Vagina (tissue), 2 donors: Measurements from ENCODE around the gene MGME1. TPM values are rescaled to one million over a fixed set of nuclear protein-coding genes. Genes with fewer than 3 reads are reported as not detected.

Source experiments
- DNase-seq, 2 donors: peaks; one replicate each; pipeline ENCODE4 v3.0.0-alpha.2; 2017; ENCODE audit errors: extremely low spot score in 2 of 2
- H3K27ac ChIP-seq: fragments of 200-600 bp; sonication (generic); one replicate; pipeline ENCODE4 v1.5.1; 2019
- H3K27me3 ChIP-seq: fragments of 200-600 bp; sonication (generic); one replicate; pipeline ENCODE4 v1.5.1; 2019
- H3K36me3 ChIP-seq, 2 donors: fragments of 200-600 bp; sonication (generic); one replicate each; pipeline ENCODE4 v1.5.1; 2017 to 2019
- H3K4me1 ChIP-seq: fragments of 200-600 bp; sonication (generic); one replicate; pipeline ENCODE4 v1.5.1; 2019
- H3K4me3 ChIP-seq, 2 donors: fragments of 200-600 bp; sonication (generic); 1 replicate in 1 of 2; 2 replicates in 1 of 2; pipeline ENCODE4 v1.5.1; 2016 to 2019
- H3K9me3 ChIP-seq: fragments of 200-600 bp; sonication (generic); one replicate; pipeline ENCODE4 v1.5.1; 2019
- POLR2A ChIP-seq, 2 donors: fragments of 450-650 bp; IDR thresholded peaks; one replicate each; pipeline ENCODE4 v1.6.1; 2017; ENCODE audit warnings: antibody characterized with exemption in 2 of 2, mild to moderate bottlenecking in 2 of 2, moderate library complexity in 2 of 2
- POLR2AphosphoS5 ChIP-seq, 2 donors: sonication (generic); formaldehyde crosslinking; IDR thresholded peaks; one replicate each; pipeline ENCODE4 v1.9.0; 2017; ENCODE audit warnings: antibody characterized with exemption in 2 of 2, mild to moderate bottlenecking in 2 of 2, low read depth in 1 of 2; ENCODE audit not compliant: insufficient read depth in 1 of 2
- intact Hi-C: fragments of 100-400 bp; cut with DNase I; formaldehyde crosslinking; loops from one replicate; pipeline ENCODE4 v1.15.1; 2023
- total RNA-seq: library from RNA; depleted of rRNA; stranded (reverse); fragments of >200 nt; gene quantifications from one replicate; pipeline ENCODE4 v1.2.3, GENCODE V29; 2016
- TF ChIP-seq, protein P1 (sequence below), 3 experiments: fragments of 450-650 bp in 2 of 3; fragments of 200-600 bp in 1 of 3; sonication (generic) in 1 of 3; IDR thresholded peaks; one replicate each; pipeline ENCODE4 v1.5.1; 2017 to 2019; ENCODE audit warnings: antibody characterized with exemption in 3 of 3, mild to moderate bottlenecking in 2 of 3, moderate library complexity in 2 of 3

The MGME1 gene
- total RNA-seq, 1 donor from 2014 or later, result 8.6 TPM

DNA sequence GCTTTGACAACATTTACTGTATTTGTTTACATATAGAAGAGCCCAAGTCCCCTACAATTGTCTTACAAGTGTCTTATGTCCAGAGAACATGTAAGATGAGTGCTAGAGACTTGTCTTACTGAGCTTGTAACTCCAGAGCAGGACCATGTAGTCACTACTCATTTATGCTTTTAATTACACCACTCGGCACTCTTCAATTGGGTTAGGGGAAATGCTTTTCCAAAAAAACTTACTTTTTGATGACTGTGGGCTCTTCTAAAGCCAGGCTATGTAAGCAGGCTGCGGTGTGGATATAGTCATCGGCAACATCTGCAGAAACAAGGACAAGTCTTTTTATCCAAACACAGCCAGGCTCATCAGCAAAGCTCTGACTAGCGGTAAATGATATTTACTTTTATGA, 18.9 kb upstream of the MGME1 start:
- peaks cover 0 to 94% of the 10 kb centered on the region in 2 donors for H3K36me3 ChIP-seq
- DNase-seq, result no peak
- H3K4me3 ChIP-seq, result no peak overlapping the region
- H3K27ac ChIP-seq, result no peak overlapping the region
- H3K4me1 ChIP-seq, result peaks cover 4% of the 10 kb centered on the region
- no peaks in the 10 kb centered on the region for H3K27me3 ChIP-seq
- intact Hi-C loops, result no loop called here
- no peaks in the 10 kb centered on the region for H3K9me3 ChIP-seq
- TF ChIP-seq, protein P1, sequence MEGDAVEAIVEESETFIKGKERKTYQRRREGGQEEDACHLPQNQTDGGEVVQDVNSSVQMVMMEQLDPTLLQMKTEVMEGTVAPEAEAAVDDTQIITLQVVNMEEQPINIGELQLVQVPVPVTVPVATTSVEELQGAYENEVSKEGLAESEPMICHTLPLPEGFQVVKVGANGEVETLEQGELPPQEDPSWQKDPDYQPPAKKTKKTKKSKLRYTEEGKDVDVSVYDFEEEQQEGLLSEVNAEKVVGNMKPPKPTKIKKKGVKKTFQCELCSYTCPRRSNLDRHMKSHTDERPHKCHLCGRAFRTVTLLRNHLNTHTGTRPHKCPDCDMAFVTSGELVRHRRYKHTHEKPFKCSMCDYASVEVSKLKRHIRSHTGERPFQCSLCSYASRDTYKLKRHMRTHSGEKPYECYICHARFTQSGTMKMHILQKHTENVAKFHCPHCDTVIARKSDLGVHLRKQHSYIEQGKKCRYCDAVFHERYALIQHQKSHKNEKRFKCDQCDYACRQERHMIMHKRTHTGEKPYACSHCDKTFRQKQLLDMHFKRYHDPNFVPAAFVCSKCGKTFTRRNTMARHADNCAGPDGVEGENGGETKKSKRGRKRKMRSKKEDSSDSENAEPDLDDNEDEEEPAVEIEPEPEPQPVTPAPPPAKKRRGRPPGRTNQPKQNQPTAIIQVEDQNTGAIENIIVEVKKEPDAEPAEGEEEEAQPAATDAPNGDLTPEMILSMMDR (IDR thresholded peaks at IDR 0.05), result no peak
- TF ChIP-seq POLR2A (IDR thresholded peaks at IDR 0.05) (no peak), POLR2AphosphoS5 (IDR thresholded peaks at IDR 0.05; ENCODE audit: insufficient read depth in 1 of 2, low read depth in 1 of 2) (no peak)

DNA sequence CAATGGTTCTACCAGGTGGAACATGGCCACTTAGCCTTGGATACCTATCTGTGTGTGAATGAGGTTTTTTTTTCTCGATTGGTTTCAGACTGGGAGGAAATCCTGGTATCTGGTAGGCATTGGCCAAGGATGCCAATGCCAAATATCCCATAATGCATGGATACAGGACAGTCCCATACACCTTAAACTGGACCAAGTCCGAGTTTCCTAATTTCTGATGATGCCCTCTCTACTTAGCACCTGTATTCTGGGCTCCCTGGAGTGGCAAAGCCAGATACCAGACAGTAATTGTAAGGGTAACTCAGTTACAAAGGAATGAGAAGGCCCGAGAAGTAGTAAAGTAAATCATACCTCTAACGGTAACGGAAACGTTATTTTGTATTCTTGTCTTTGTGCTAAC, 18.1 kb upstream of the MGME1 start:
- Histone ChIP-seq H3K36me3 (peaks cover 0 to 91% of the 10 kb centered on the region in 2 donors), H3K4me1 (peaks cover 4% of the 10 kb centered on the region), H3K27ac (no peak overlapping the region), H3K9me3 (no peaks in the 10 kb centered on the region), H3K4me3 (no peak overlapping the region), H3K27me3 (no peaks in the 10 kb centered on the region)
- TF ChIP-seq POLR2A (IDR thresholded peaks at IDR 0.05), result no peak
- TF ChIP-seq, protein P1 (IDR thresholded peaks at IDR 0.05), result no peak
- no peak for TF ChIP-seq POLR2AphosphoS5 (IDR thresholded peaks at IDR 0.05; ENCODE audit: insufficient read depth in 1 of 2, low read depth in 1 of 2)
- no peak for DNase-seq
- intact Hi-C loops, result no loop called here

DNA sequence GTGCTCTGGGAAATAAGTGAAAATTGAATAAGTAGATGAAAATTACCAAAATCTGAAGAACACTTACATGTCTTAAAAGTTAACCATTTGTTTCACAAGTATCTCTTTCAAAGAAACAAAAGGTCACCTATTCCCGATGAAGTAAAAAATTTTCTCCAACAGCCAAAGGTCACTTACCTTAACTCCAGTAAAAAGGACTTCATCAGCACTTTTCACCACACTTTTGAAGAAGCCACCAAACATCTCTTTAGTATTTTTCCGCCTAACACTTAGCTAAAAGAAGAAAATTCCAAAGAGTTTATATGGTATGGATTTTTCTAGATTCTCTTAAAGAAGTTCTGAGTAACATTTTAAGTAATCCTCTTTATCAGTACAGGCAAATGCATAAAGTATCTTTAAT, 17.5 kb upstream of the MGME1 start:
- Histone ChIP-seq H3K27ac (no peak overlapping the region), H3K9me3 (no peaks in the 10 kb centered on the region), H3K36me3 (peaks cover 0 to 85% of the 10 kb centered on the region in 2 donors), H3K4me3 (no peak overlapping the region), H3K27me3 (no peaks in the 10 kb centered on the region), H3K4me1 (peaks cover 4% of the 10 kb centered on the region)
- intact Hi-C loops, result no loop called here
- TF ChIP-seq, protein P1 (IDR thresholded peaks at IDR 0.05), result no peak
- TF ChIP-seq POLR2A (IDR thresholded peaks at IDR 0.05) (no peak), POLR2AphosphoS5 (IDR thresholded peaks at IDR 0.05; ENCODE audit: insufficient read depth in 1 of 2, low read depth in 1 of 2) (no peak)
- DNase-seq, result no peak

DNA sequence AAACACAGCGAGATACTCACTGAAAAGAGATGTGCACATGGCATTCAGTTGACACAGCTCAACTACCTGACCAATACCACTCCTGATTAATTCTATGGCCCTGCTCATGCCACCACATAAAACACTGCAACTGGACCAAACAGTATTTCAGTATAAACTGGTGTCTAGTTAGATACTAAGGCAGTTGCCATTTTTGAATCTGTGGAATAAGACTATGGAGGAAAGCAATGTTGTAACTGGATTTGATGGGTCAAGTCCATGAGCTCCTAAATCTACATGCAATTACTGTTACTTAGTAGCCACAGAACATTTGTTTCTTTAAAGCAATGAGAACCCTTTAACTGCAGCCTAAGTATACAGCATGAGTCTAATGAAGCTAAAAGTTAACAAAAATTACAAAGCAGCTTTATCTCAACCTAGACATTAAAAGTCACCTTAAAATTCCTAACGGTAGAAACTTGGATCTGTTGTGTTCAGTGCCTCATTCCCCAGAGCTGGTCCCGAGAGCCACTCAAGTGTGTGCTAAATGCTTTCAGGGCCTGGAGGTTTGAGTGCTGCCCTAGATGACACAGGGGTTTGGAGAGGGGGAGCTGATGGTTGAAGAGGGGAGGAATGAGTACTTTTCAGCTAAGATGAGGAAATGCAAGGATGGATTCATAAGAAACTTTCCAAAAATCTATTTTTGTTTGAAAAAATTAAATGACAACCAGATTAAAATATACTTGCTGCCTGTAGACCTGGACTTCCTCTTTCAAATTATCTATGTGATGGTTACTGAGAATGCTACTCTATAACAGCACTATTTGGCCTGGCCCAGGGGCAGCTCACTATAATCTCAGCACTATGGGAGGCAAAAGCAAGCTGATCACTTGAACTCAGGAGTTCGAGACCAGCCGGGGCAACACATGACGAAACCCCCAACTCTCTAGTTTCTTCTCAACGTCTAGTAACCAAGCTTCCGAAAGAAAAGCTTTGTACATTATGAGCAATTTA, 15.8 kb upstream of the MGME1 start:
- H3K9me3 ChIP-seq, result no peaks in the 10 kb centered on the region
- no peaks in the 10 kb centered on the region for H3K27me3 ChIP-seq
- peaks cover 11% of the 10 kb centered on the region for H3K4me1 ChIP-seq
- intact Hi-C loops, result no loop called here
- H3K4me3 ChIP-seq, result no peak overlapping the region
- TF ChIP-seq POLR2AphosphoS5 (IDR thresholded peaks at IDR 0.05; ENCODE audit: insufficient read depth in 1 of 2, low read depth in 1 of 2) (no peak), POLR2A (IDR thresholded peaks at IDR 0.05) (no peak)
- TF ChIP-seq, protein P1 (IDR thresholded peaks at IDR 0.05), result no peak
- peaks cover 0 to 69% of the 10 kb centered on the region in 2 donors for H3K36me3 ChIP-seq
- DNase-seq, result no peak
- no peak overlapping the region for H3K27ac ChIP-seq

DNA sequence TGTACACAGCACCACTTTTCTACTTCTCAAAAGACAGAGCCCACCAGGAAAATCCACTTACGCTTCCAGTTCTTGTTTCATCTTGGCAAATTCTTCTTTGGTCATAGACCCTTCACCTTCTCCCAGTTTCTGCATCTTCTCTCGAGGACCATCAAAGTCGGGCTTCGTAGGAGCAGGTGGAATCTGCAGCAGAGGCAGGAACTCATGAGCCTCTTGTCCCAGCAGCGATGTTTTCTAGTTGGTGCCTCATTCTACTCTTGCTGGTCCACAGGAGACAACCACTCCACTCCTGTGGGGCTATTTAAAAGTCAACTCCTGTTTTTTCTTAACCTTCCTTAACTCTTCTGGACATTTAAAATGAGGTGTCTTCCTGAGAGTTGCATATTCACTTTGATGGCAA, 14.9 kb upstream of the MGME1 start:
- TF ChIP-seq POLR2AphosphoS5 (IDR thresholded peaks at IDR 0.05; ENCODE audit: insufficient read depth in 1 of 2, low read depth in 1 of 2), result no peak
- no peak for TF ChIP-seq POLR2A (IDR thresholded peaks at IDR 0.05)
- TF ChIP-seq, protein P1 (IDR thresholded peaks at IDR 0.05), result no peak
- H3K4me3 ChIP-seq, result no peak overlapping the region
- H3K36me3 ChIP-seq, result peaks cover 0 to 59% of the 10 kb centered on the region in 2 donors
- no peak for DNase-seq
- no peak overlapping the region for H3K27ac ChIP-seq
- intact Hi-C loops, result no loop called here
- peaks cover 21% of the 10 kb centered on the region for H3K4me1 ChIP-seq
- no peaks in the 10 kb centered on the region for H3K27me3 ChIP-seq
- no peaks in the 10 kb centered on the region for H3K9me3 ChIP-seq
